Erythroblast (primary cell): Measurements from ENCODE around the gene STX2.

Experiments
- GATA1 ChIP-seq: IDR thresholded peaks from 2 replicates; pipeline ENCODE4 v1.6.1; 2011; ENCODE audit warnings: low read depth, mild to moderate bottlenecking, control low read depth, low read length, moderate library complexity
- POLR2A ChIP-seq: IDR thresholded peaks from 2 replicates; pipeline ENCODE4 v1.6.1; 2011; ENCODE audit warnings: mild to moderate bottlenecking, low read length

DNA sequence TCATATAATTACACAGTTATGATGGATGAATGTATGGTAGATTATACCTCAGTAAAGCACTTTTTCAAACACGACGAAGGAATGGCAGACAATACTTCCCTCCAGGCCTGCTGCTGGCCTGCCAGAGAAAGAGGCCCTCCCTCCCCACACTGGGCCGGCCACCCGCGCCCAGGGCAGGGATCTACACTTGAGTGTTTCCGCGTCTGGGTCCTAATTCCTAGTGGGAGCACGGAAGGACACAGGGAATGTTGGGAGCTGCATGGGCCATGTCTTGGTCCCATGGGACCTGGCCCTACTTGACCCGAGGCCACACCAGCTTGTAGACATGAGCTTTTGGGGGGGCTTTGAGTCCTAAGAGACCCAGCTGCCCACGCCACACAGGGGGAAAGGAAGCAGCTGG lies 52.0 kb downstream of the STX2 start:
- TF ChIP-seq POLR2A (no peak), GATA1 (no peak)
